ENCODE measurements around the gene DNAJC17. TPM values are rescaled to one million over a fixed set of nuclear protein-coding genes. Genes with fewer than 3 reads are reported as not detected.

The DNAJC17 gene
- polyA plus RNA-seq, 2 of the 4 experiments (the other 2 are of a cell fraction): 22.3 to 24.4 TPM

DNA sequence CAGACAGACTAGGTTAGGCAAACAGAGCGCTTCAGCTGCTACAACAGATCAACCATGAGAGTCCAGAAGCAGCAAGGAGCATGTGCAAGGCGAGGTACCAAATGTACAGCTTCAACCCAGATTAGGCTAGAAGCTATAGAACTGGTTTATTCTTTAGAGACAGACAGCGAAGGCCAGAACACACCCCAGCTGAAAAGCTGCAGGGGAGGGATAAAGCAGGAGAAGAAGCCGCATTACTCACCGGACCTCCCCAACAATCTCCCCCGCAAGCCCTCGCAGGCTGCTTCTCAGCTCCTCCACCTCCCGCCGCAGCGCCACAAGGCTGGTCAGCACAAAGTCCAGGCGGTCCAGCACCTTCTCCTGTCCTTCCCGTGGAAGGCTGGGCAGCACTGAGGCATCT, 55.5 kb downstream of the DNAJC17 start:
- Histone ChIP-seq H3K4me2 (no peak overlapping the region), H3K9me3 (no peaks in the 10 kb centered on the region), H3K4me3 (no peak overlapping the region), H3K4me1 (0 out of 3 replicates have a peak, but pooled peaks cover 3% of the 10 kb centered on the region), H3K27ac (no peak overlapping the region)
- WGBS (ENCODE audit: missing lambda C conversion rate): 92% methylated on average over 12 of the region's 12 CpGs
- POLR2A ChIA-PET: no interaction called here
- CTCF ChIA-PET: interaction anchor here (1.7 kb wide), 1 partner anchor 49 kb away, joined by 7 read pairs; no protein-coding TSS in a partner anchor
- FAIRE-seq: no peak
- DNase-seq (ENCODE audit: low read depth in 1 of 2, low spot score in 1 of 2): no peak
- TF ChIP-seq REST (IDR thresholded peaks at IDR 0.05) (no peak), ZC3H11A (IDR thresholded peaks at IDR 0.05) (no peak), RCOR1 (IDR thresholded peaks at IDR 0.05; ENCODE audit: low read depth, low read length) (no peak), ESRRA (IDR thresholded peaks at IDR 0.05; ENCODE audit: borderline replicate concordance, low read length) (no peak), GATA3 (IDR thresholded peaks at IDR 0.05; ENCODE audit: borderline replicate concordance) (no peak), KDM5A (IDR thresholded peaks at IDR 0.05) (no peak), MAFK (IDR thresholded peaks at IDR 0.05; ENCODE audit: partially characterized antibody) (no peak), RARB (CRISPR knock-in tag; IDR thresholded peaks at IDR 0.05) (no peak), RFX5 (IDR thresholded peaks at IDR 0.05) (no peak), JUNB (IDR thresholded peaks at IDR 0.05) (no peak), HEYL (CRISPR knock-in tag; IDR thresholded peaks at IDR 0.05) (no peak), ATOH8 (CRISPR knock-in tag; IDR thresholded peaks at IDR 0.05; ENCODE audit: low read depth) (no peak), FOSL2 (IDR thresholded peaks at IDR 0.05) (no peak), FOSL2 (CRISPR knock-in tag; IDR thresholded peaks at IDR 0.05) (no peak), CBX8 (IDR thresholded peaks at IDR 0.05) (no peak)
- no peak for ATAC-seq

- TF ChIP-seq EHMT2 (IDR thresholded peaks at IDR 0.05; ENCODE audit: low read depth) (no peak), NFE2L2 (conservative IDR thresholded peaks at IDR 0.05; ENCODE audit: low read length) (no peak), CHD2 (IDR thresholded peaks at IDR 0.05; ENCODE audit: low read length, partially characterized antibody) (no peak), FOXS1 (CRISPR knock-in tag; IDR thresholded peaks at IDR 0.05) (no peak), BHLHE40 (IDR thresholded peaks at IDR 0.05; ENCODE audit: low read depth, low read length) (no peak), CBX2 (IDR thresholded peaks at IDR 0.05; ENCODE audit: borderline replicate concordance, low read depth) (no peak), MYC (IDR thresholded peaks at IDR 0.05; ENCODE audit: borderline replicate concordance, low read length) (no peak), EP300 (IDR thresholded peaks at IDR 0.05) (no peak), ATOH8 (CRISPR knock-in tag; IDR thresholded peaks at IDR 0.05; ENCODE audit: low read depth) (no peak), KDM5A (IDR thresholded peaks at IDR 0.05) (no peak), HMGXB4 (CRISPR knock-in tag; IDR thresholded peaks at IDR 0.05; ENCODE audit: borderline replicate concordance) (no peak), ZFP36 (IDR thresholded peaks at IDR 0.05; ENCODE audit: borderline replicate concordance, partially characterized antibody) (no peak), RARB (CRISPR knock-in tag; IDR thresholded peaks at IDR 0.05) (no peak), FOSB (CRISPR knock-in tag; IDR thresholded peaks at IDR 0.05) (no peak), CHD4 (IDR thresholded peaks at IDR 0.05; ENCODE audit: borderline replicate concordance) (no peak), ZSCAN20 (CRISPR knock-in tag; IDR thresholded peaks at IDR 0.05) (no peak), RAD21 (conservative IDR thresholded peaks at IDR 0.05 in 1 of 2, IDR thresholded peaks at IDR 0.05 in 1 of 2) (no peak), KDM1A (IDR thresholded peaks at IDR 0.05; ENCODE audit: low read depth) (no peak), NPAS2 (CRISPR knock-in tag; IDR thresholded peaks at IDR 0.05; ENCODE audit: borderline replicate concordance) (no peak)
- TF ChIP-seq, protein P1, sequence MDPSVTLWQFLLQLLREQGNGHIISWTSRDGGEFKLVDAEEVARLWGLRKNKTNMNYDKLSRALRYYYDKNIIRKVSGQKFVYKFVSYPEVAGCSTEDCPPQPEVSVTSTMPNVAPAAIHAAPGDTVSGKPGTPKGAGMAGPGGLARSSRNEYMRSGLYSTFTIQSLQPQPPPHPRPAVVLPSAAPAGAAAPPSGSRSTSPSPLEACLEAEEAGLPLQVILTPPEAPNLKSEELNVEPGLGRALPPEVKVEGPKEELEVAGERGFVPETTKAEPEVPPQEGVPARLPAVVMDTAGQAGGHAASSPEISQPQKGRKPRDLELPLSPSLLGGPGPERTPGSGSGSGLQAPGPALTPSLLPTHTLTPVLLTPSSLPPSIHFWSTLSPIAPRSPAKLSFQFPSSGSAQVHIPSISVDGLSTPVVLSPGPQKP (IDR thresholded peaks at IDR 0.05; ENCODE audit: low read depth, low read length): no peak
- H3K4me1 ChIP-seq: 0 out of 3 replicates have a peak, but pooled peaks cover 3% of the 10 kb centered on the region
- no peak overlapping the region for H3K4me2 ChIP-seq
- 100% methylated on average over 2 of the region's 4 CpGs for WGBS (ENCODE audit: missing lambda C conversion rate)
- no peaks in the 10 kb centered on the region for H3K9me3 ChIP-seq
- ChIA-PET CTCF (interaction anchor here (1.7 to 2.6 kb wide), 3 partner anchors 31 to 107 kb away, joined by 6 to 15 read pairs (median 7); no protein-coding TSS in a partner anchor), POLR2A (no interaction called here)
- no peak overlapping the region for H3K27ac ChIP-seq
- ATAC-seq: no peak
- no peak overlapping the region for H3K4me3 ChIP-seq
- DNase-seq (ENCODE audit: low read depth in 1 of 2, low spot score in 1 of 2): no peak
- FAIRE-seq: no peak
Measured at GRCh38 chr15:40750885-40751284, 56.4 kb downstream of the DNAJC17 start.

Data from A549 (cell line).